Measurements from ENCODE around the gene TRIOBP. TPM values are rescaled to one million over a fixed set of nuclear protein-coding genes. Genes with fewer than 3 reads are reported as not detected.

Gene TRIOBP
- total RNA-seq, 1 experiment from 2014 or later, result 45.7 TPM

DNA sequence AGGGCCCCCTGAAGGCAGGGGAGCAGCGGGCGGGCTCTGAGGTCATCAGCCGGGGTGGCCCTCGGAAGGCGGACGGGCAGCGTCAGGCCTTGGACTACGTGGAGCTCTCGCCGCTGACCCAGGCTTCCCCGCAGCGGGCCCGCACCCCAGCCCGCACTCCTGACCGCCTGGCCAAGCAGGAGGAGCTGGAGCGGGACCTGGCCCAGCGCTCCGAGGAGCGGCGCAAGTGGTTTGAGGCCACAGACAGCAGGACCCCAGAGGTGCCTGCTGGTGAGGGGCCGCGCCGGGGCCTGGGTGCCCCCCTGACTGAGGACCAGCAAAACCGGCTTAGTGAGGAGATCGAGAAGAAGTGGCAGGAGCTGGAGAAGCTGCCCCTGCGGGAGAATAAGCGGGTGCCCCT lies 60.8 kb downstream of the TRIOBP start:
- Mint-ChIP-seq H3K27me3 (ENCODE audit: insufficient read depth, unreplicated experiment) (no peaks in the 10 kb centered on the region), H3K4me1 (ENCODE audit: insufficient read depth, unreplicated experiment) (peaks cover 16% of the 10 kb centered on the region), H3K4me3 (ENCODE audit: unreplicated experiment) (no peak overlapping the region), H3K9me3 (ENCODE audit: unreplicated experiment) (no peaks in the 10 kb centered on the region), H3K36me3 (ENCODE audit: insufficient read depth, unreplicated experiment) (peaks cover 68% of the 10 kb centered on the region), H3K27ac (ENCODE audit: low read depth, unreplicated experiment) (no peak overlapping the region)
- intact Hi-C loops (cut with micrococcal nuclease), result no loop called here
- DNase-seq (ENCODE audit: unreplicated experiment), result no peak
- CTCF ChIA-PET, result interaction anchor here (0.8 to 2.8 kb wide), 3 partner anchors 18 to 148 kb away, joined by 4 to 15 read pairs (median 5); no protein-coding TSS in a partner anchor
- no TSS peak for BruUV-seq (replicated peaks)
- POLR2A ChIA-PET, result interaction anchor here (0.6 to 1.5 kb wide), 2 partner anchors 19 to 45 kb away, joined by 5 read pairs; no protein-coding TSS in a partner anchor
- TF ChIP-seq, protein P1, sequence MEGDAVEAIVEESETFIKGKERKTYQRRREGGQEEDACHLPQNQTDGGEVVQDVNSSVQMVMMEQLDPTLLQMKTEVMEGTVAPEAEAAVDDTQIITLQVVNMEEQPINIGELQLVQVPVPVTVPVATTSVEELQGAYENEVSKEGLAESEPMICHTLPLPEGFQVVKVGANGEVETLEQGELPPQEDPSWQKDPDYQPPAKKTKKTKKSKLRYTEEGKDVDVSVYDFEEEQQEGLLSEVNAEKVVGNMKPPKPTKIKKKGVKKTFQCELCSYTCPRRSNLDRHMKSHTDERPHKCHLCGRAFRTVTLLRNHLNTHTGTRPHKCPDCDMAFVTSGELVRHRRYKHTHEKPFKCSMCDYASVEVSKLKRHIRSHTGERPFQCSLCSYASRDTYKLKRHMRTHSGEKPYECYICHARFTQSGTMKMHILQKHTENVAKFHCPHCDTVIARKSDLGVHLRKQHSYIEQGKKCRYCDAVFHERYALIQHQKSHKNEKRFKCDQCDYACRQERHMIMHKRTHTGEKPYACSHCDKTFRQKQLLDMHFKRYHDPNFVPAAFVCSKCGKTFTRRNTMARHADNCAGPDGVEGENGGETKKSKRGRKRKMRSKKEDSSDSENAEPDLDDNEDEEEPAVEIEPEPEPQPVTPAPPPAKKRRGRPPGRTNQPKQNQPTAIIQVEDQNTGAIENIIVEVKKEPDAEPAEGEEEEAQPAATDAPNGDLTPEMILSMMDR (IDR thresholded peaks at IDR 0.05; ENCODE audit: unreplicated experiment), result no peak

DNA sequence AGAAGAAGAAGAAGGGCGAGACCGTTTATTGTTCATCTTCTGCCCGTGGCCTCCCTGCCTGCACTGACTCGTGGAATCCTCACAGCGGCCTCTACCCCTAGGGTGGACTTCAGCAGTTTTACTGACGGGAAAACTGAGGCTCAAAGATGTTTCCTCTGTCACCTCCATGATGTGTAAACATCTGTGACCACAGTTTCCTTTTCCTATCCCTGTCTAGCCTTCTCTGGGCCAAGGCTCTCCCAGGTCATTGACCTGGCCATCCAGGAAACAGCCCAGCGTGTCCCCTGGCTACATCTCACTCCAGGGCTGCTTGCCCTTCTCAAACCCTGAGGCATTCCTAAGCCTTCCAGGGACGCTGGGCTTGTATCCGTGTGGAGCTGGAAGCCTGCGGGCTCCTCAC lies 61.8 kb downstream of the TRIOBP start:
- Mint-ChIP-seq H3K4me3 (ENCODE audit: unreplicated experiment) (no peak overlapping the region), H3K27me3 (ENCODE audit: insufficient read depth, unreplicated experiment) (no peaks in the 10 kb centered on the region), H3K4me1 (ENCODE audit: insufficient read depth, unreplicated experiment) (peaks cover 7% of the 10 kb centered on the region), H3K27ac (ENCODE audit: low read depth, unreplicated experiment) (no peak overlapping the region), H3K36me3 (ENCODE audit: insufficient read depth, unreplicated experiment) (peaks cover 69% of the 10 kb centered on the region), H3K9me3 (ENCODE audit: unreplicated experiment) (no peaks in the 10 kb centered on the region)
- ChIA-PET CTCF (interaction anchor here (0.8 kb wide), 1 partner anchor 149 kb away, joined by 4 read pairs; no protein-coding TSS in a partner anchor), POLR2A (interaction anchor here (0.7 kb wide), 1 partner anchor 117 kb away, joined by 3 read pairs; no protein-coding TSS in a partner anchor)
- TF ChIP-seq, protein P1 (IDR thresholded peaks at IDR 0.05; ENCODE audit: unreplicated experiment), result no peak
- no TSS peak for BruUV-seq (replicated peaks)
- no peak for DNase-seq (ENCODE audit: unreplicated experiment)
- intact Hi-C loops (cut with micrococcal nuclease), result no loop called here

DNA sequence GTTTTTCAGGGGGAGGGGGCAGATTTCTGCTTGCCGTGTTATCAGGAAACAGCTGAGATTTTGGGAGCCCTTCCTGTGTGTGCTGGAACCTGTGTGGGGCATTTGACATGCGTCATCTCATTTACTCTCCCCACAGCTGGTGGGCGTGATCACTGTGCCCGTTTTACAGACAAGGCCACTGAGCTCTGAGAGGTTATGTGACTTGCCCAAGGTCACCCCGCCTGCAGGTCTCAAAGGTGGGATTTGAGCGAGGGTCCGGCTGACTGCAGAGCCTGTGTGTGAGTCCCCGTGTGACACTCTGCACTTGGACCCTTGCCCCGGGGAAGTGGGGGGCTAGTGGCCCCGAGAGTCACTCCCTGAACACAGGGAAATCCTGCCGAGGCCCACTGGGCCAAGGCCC lies 62.4 kb downstream of the TRIOBP start:
- no peak for DNase-seq (ENCODE audit: unreplicated experiment)
- H3K27ac Mint-ChIP-seq (ENCODE audit: low read depth, unreplicated experiment), result no peak overlapping the region
- H3K36me3 Mint-ChIP-seq (ENCODE audit: insufficient read depth, unreplicated experiment), result peaks cover 73% of the 10 kb centered on the region
- no peaks in the 10 kb centered on the region for H3K9me3 Mint-ChIP-seq (ENCODE audit: unreplicated experiment)
- ChIA-PET CTCF (no interaction called here), POLR2A (interaction anchor here (0.6 to 1.3 kb wide), 2 partner anchors 10 to 101 kb away, joined by 3 read pairs; partner anchors contain the start of gene PDXP)
- H3K27me3 Mint-ChIP-seq (ENCODE audit: insufficient read depth, unreplicated experiment), result no peaks in the 10 kb centered on the region
- no peak overlapping the region for H3K4me3 Mint-ChIP-seq (ENCODE audit: unreplicated experiment)
- peaks cover 7% of the 10 kb centered on the region for H3K4me1 Mint-ChIP-seq (ENCODE audit: insufficient read depth, unreplicated experiment)
- no TSS peak for BruUV-seq (replicated peaks)
- intact Hi-C loops (cut with micrococcal nuclease), result no loop called here
- TF ChIP-seq, protein P1 (IDR thresholded peaks at IDR 0.05; ENCODE audit: unreplicated experiment), result no peak

DNA sequence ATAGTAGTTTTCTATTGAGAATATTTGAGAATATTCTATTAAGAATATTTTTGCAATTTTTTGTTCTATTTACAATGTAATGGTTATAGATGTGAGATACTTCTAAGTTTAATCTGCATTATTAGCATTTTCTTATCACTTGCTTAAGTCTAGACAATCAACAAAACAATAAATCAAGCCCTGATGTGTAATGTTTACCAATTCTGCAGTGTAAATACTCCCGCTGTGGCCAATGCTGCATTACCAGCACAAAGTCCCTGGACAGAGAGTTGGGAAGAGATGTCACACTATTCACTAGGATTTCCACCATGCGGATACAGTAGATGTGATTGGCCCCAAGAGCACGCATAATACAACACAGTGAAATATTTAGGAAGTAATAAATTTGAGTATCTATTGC lies 63.3 kb downstream of the TRIOBP start:
- BruUV-seq (replicated peaks), result no TSS peak
- H3K36me3 Mint-ChIP-seq (ENCODE audit: insufficient read depth, unreplicated experiment), result peaks cover 68% of the 10 kb centered on the region

More for the DNA sequence above, 63.3 kb downstream of the TRIOBP start:
- intact Hi-C loops (cut with micrococcal nuclease), result no loop called here
- Mint-ChIP-seq H3K4me3 (ENCODE audit: unreplicated experiment) (no peak overlapping the region), H3K27ac (ENCODE audit: low read depth, unreplicated experiment) (no peak overlapping the region), H3K9me3 (ENCODE audit: unreplicated experiment) (no peaks in the 10 kb centered on the region), H3K4me1 (ENCODE audit: insufficient read depth, unreplicated experiment) (peaks cover 7% of the 10 kb centered on the region), H3K27me3 (ENCODE audit: insufficient read depth, unreplicated experiment) (no peaks in the 10 kb centered on the region)
- TF ChIP-seq, protein P1 (IDR thresholded peaks at IDR 0.05; ENCODE audit: unreplicated experiment), result no peak
- ChIA-PET CTCF (no interaction called here), POLR2A (interaction anchor here (1.3 kb wide), 1 partner anchor 11 kb away, joined by 3 read pairs; no protein-coding TSS in a partner anchor)
- no peak for DNase-seq (ENCODE audit: unreplicated experiment)

Measured in MCF 10A (cell line).